ENCODE measurements around the gene C1QTNF3.

DNA sequence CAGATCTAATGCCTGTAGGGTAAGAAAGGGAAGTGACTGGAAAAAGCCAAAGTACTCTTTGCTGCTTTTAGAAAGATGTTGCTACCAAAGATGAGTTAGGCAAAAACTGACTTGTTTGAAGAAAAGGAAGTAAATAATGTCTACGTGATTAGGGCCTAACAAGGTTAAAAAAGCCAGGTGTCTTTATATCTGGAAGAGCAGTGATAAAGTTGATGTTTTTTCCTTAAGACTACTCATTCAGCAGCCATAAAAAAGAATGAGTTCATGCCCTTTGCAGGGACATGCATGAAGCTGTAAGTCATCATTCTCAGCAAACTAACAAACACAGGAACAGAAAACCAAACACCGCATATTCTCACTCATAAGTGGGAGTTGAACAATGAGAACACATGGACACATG lies 21.7 kb downstream of the C1QTNF3 start:
- TF ChIP-seq, protein P1, sequence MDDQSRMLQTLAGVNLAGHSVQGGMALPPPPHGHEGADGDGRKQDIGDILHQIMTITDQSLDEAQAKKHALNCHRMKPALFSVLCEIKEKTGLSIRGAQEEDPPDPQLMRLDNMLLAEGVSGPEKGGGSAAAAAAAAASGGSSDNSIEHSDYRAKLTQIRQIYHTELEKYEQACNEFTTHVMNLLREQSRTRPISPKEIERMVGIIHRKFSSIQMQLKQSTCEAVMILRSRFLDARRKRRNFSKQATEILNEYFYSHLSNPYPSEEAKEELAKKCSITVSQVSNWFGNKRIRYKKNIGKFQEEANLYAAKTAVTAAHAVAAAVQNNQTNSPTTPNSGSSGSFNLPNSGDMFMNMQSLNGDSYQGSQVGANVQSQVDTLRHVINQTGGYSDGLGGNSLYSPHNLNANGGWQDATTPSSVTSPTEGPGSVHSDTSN (CRISPR knock-in tag; IDR thresholded peaks at IDR 0.05), result no peak
- TF ChIP-seq ZNF133 (tag by site-specific recombination; IDR thresholded peaks at IDR 0.05), result no peak
- no peak for TF ChIP-seq ZNF274 (IDR thresholded peaks at IDR 0.05; ENCODE audit: low read length)
- TF ChIP-seq ZNF274 (tag by site-specific recombination; IDR thresholded peaks at IDR 0.05; ENCODE audit: borderline replicate concordance), result no peak
- no peak for TF ChIP-seq ZNF138 (tag by site-specific recombination; IDR thresholded peaks at IDR 0.05; ENCODE audit: borderline replicate concordance)
- TF ChIP-seq ZNF558 (tag by site-specific recombination; IDR thresholded peaks at IDR 0.05), result no peak
- TF ChIP-seq, protein P2, sequence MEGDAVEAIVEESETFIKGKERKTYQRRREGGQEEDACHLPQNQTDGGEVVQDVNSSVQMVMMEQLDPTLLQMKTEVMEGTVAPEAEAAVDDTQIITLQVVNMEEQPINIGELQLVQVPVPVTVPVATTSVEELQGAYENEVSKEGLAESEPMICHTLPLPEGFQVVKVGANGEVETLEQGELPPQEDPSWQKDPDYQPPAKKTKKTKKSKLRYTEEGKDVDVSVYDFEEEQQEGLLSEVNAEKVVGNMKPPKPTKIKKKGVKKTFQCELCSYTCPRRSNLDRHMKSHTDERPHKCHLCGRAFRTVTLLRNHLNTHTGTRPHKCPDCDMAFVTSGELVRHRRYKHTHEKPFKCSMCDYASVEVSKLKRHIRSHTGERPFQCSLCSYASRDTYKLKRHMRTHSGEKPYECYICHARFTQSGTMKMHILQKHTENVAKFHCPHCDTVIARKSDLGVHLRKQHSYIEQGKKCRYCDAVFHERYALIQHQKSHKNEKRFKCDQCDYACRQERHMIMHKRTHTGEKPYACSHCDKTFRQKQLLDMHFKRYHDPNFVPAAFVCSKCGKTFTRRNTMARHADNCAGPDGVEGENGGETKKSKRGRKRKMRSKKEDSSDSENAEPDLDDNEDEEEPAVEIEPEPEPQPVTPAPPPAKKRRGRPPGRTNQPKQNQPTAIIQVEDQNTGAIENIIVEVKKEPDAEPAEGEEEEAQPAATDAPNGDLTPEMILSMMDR (tag by site-specific recombination; IDR thresholded peaks at IDR 0.05), result no peak
- no peak for TF ChIP-seq YY2 (tag by site-specific recombination; IDR thresholded peaks at IDR 0.05)
- no peak for TF ChIP-seq ZNF302 (tag by site-specific recombination; IDR thresholded peaks at IDR 0.05; ENCODE audit: low read depth)
- no peak for TF ChIP-seq ZNF544 (tag by site-specific recombination; IDR thresholded peaks at IDR 0.05)
- TF ChIP-seq, protein P3, sequence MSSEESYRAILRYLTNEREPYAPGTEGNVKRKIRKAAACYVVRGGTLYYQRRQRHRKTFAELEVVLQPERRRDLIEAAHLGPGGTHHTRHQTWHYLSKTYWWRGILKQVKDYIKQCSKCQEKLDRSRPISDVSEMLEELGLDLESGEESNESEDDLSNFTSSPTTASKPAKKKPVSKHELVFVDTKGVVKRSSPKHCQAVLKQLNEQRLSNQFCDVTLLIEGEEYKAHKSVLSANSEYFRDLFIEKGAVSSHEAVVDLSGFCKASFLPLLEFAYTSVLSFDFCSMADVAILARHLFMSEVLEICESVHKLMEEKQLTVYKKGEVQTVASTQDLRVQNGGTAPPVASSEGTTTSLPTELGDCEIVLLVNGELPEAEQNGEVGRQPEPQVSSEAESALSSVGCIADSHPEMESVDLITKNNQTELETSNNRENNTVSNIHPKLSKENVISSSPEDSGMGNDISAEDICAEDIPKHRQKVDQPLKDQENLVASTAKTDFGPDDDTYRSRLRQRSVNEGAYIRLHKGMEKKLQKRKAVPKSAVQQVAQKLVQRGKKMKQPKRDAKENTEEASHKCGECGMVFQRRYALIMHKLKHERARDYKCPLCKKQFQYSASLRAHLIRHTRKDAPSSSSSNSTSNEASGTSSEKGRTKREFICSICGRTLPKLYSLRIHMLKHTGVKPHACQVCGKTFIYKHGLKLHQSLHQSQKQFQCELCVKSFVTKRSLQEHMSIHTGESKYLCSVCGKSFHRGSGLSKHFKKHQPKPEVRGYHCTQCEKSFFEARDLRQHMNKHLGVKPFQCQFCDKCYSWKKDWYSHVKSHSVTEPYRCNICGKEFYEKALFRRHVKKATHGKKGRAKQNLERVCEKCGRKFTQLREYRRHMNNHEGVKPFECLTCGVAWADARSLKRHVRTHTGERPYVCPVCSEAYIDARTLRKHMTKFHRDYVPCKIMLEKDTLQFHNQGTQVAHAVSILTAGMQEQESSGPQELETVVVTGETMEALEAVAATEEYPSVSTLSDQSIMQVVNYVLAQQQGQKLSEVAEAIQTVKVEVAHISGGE (tag by site-specific recombination; conservative IDR thresholded peaks at IDR 0.05; ENCODE audit: low read depth), result no peak
- TF ChIP-seq, protein P4, sequence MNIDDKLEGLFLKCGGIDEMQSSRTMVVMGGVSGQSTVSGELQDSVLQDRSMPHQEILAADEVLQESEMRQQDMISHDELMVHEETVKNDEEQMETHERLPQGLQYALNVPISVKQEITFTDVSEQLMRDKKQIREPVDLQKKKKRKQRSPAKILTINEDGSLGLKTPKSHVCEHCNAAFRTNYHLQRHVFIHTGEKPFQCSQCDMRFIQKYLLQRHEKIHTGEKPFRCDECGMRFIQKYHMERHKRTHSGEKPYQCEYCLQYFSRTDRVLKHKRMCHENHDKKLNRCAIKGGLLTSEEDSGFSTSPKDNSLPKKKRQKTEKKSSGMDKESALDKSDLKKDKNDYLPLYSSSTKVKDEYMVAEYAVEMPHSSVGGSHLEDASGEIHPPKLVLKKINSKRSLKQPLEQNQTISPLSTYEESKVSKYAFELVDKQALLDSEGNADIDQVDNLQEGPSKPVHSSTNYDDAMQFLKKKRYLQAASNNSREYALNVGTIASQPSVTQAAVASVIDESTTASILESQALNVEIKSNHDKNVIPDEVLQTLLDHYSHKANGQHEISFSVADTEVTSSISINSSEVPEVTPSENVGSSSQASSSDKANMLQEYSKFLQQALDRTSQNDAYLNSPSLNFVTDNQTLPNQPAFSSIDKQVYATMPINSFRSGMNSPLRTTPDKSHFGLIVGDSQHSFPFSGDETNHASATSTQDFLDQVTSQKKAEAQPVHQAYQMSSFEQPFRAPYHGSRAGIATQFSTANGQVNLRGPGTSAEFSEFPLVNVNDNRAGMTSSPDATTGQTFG (tag by site-specific recombination; IDR thresholded peaks at IDR 0.05; ENCODE audit: borderline replicate concordance), result no peak
- TF ChIP-seq TCF7L2 (IDR thresholded peaks at IDR 0.05; ENCODE audit: borderline replicate concordance, low read depth, low read length), result no peak
- no peak for TF ChIP-seq ZNF629 (tag by site-specific recombination; IDR thresholded peaks at IDR 0.05)
- no peak for TF ChIP-seq REPIN1 (tag by site-specific recombination; IDR thresholded peaks at IDR 0.05; ENCODE audit: low read depth)
